SK-N-SH treated with all-trans-retinoic acid at 6 μM for 48 hours (cell line): ENCODE results near the gene VSIR.

Source experiments
- ATAC-seq: fragments of 200-7000 bp; cut with Tn5 transposase; 3 replicates; pipeline ENCODE4 v1.9.1; 2020; ENCODE audit warnings: mild to moderate bottlenecking, moderate library complexity
- ARNTL ChIP-seq: fragments of 450-650 bp; formaldehyde crosslinking; IDR thresholded peaks from 2 replicates; pipeline ENCODE4 v1.5.0; 2020; ENCODE audit warnings: low read depth, mild to moderate bottlenecking, moderate library complexity, borderline replicate concordance
- BACH2 ChIP-seq: fragments of 250-450 bp; sonication (Bioruptor Pico); IDR thresholded peaks from 2 replicates; pipeline ENCODE4 v1.9.0; 2021; ENCODE audit warnings: mild to moderate bottlenecking, borderline replicate concordance
- CSDC2 ChIP-seq: fragments of 250-450 bp; sonication (Bioruptor Pico); IDR thresholded peaks from 2 replicates; pipeline ENCODE4 v1.5.0; 2020; ENCODE audit warnings: mild to moderate bottlenecking, moderate library complexity
- ESRRG ChIP-seq: fragments of 250-450 bp; sonication (Bioruptor Pico); IDR thresholded peaks from 2 replicates; pipeline ENCODE4 v1.6.1; 2021; ENCODE audit warnings: mild to moderate bottlenecking
- GLIS3 ChIP-seq: fragments of 250-450 bp; sonication (Bioruptor Pico); IDR thresholded peaks from 2 replicates; pipeline ENCODE4 v1.5.0; 2020; ENCODE audit warnings: mild to moderate bottlenecking, moderate library complexity
- PPARA ChIP-seq: fragments of 250-450 bp; sonication (Bioruptor Pico); IDR thresholded peaks from 2 replicates; pipeline ENCODE4 v1.5.0; 2020; ENCODE audit warnings: mild to moderate bottlenecking, borderline replicate concordance
- RARB ChIP-seq: fragments of 250-450 bp; sonication (Bioruptor Pico); IDR thresholded peaks from 2 replicates; pipeline ENCODE4 v1.8.0; 2021; ENCODE audit warnings: mild to moderate bottlenecking, moderate library complexity
- SNAI2 ChIP-seq: fragments of 250-450 bp; sonication (Bioruptor Pico); IDR thresholded peaks from 2 replicates; pipeline ENCODE4 v1.5.0; 2020; ENCODE audit warnings: mild to moderate bottlenecking, moderate library complexity
- TCF4 ChIP-seq: fragments of 250-450 bp; sonication (Bioruptor Pico); IDR thresholded peaks from 2 replicates; pipeline ENCODE4 v1.8.0; 2021; ENCODE audit warnings: mild to moderate bottlenecking, moderate library complexity, borderline replicate concordance
- TOX ChIP-seq: fragments of 250-450 bp; sonication (Bioruptor Pico); IDR thresholded peaks from 2 replicates; pipeline ENCODE4 v1.8.0; 2021; ENCODE audit warnings: mild to moderate bottlenecking, moderate library complexity, borderline replicate concordance
- ZFP3 ChIP-seq: fragments of 250-450 bp; sonication (Bioruptor Pico); IDR thresholded peaks from 2 replicates; pipeline ENCODE4 v1.5.0; 2020; ENCODE audit warnings: mild to moderate bottlenecking, moderate library complexity
- ZFP30 ChIP-seq: fragments of 450-650 bp; formaldehyde crosslinking; IDR thresholded peaks from 2 replicates; pipeline ENCODE4 v1.5.0; 2022; ENCODE audit warnings: mild to moderate bottlenecking, moderate library complexity
- ZNF565 ChIP-seq: fragments of 450-650 bp; formaldehyde crosslinking; conservative IDR thresholded peaks from 2 replicates; pipeline ENCODE4 v1.5.0; 2020; ENCODE audit warnings: low read depth, mild to moderate bottlenecking, moderate library complexity
- ZNF70 ChIP-seq: fragments of 450-650 bp; formaldehyde crosslinking; IDR thresholded peaks from 2 replicates; pipeline ENCODE4 v1.5.0; 2020; ENCODE audit warnings: mild to moderate bottlenecking, moderate library complexity
- ZNF8 ChIP-seq: fragments of 450-650 bp; formaldehyde crosslinking; IDR thresholded peaks from 2 replicates; pipeline ENCODE4 v1.5.0; 2020; ENCODE audit warnings: mild to moderate bottlenecking, moderate library complexity
- TF ChIP-seq, protein P1 (sequence below): fragments of 250-450 bp; sonication (Bioruptor Pico); IDR thresholded peaks from 2 replicates; pipeline ENCODE4 v1.5.0; 2020; ENCODE audit warnings: mild to moderate bottlenecking, moderate library complexity
- TF ChIP-seq, protein P2 (sequence below): fragments of 250-450 bp; sonication (Bioruptor Pico); IDR thresholded peaks from 2 replicates; pipeline ENCODE4 v1.8.0; 2021; ENCODE audit warnings: low read depth, mild to moderate bottlenecking, moderate library complexity, borderline replicate concordance
- TF ChIP-seq, protein P3 (sequence below): fragments of 250-450 bp; sonication (Bioruptor Pico); IDR thresholded peaks from 2 replicates; pipeline ENCODE4 v1.5.1; 2021; ENCODE audit warnings: mild to moderate bottlenecking, moderate library complexity
- TF ChIP-seq, protein P4 (sequence below): fragments of 250-450 bp; sonication (Bioruptor Pico); IDR thresholded peaks from 2 replicates; pipeline ENCODE4 v1.5.1; 2020; ENCODE audit warnings: low read depth, mild to moderate bottlenecking, moderate library complexity
- TF ChIP-seq, protein P5 (sequence below): fragments of 250-450 bp; sonication (Bioruptor Pico); IDR thresholded peaks from 2 replicates; pipeline ENCODE4 v1.8.0; 2020; ENCODE audit warnings: mild to moderate bottlenecking, moderate library complexity, borderline replicate concordance

Gene VSIR

DNA sequence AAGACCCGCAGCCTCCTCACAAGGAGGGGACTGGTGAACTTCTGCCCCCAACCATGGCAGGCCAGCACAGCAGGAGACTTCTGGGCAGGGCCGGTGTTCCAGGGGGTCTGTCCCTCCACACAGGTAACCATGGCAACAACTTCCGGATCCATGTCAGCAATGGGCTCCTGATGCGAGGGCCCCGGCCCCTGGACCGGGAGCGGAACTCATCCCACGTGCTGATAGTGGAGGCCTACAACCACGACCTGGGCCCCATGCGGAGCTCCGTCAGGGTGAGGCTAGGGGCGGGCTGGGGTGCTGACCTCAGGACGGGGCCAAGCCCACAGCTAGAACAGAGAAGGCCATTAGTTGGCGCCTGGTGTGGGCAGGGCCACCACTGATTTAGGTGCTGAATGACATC is 48.1 kb downstream of the VSIR start:
- no peak for ATAC-seq
- TF ChIP-seq RARB (no peak), CSDC2 (CRISPR knock-in tag) (no peak)
- TF ChIP-seq, protein P1, sequence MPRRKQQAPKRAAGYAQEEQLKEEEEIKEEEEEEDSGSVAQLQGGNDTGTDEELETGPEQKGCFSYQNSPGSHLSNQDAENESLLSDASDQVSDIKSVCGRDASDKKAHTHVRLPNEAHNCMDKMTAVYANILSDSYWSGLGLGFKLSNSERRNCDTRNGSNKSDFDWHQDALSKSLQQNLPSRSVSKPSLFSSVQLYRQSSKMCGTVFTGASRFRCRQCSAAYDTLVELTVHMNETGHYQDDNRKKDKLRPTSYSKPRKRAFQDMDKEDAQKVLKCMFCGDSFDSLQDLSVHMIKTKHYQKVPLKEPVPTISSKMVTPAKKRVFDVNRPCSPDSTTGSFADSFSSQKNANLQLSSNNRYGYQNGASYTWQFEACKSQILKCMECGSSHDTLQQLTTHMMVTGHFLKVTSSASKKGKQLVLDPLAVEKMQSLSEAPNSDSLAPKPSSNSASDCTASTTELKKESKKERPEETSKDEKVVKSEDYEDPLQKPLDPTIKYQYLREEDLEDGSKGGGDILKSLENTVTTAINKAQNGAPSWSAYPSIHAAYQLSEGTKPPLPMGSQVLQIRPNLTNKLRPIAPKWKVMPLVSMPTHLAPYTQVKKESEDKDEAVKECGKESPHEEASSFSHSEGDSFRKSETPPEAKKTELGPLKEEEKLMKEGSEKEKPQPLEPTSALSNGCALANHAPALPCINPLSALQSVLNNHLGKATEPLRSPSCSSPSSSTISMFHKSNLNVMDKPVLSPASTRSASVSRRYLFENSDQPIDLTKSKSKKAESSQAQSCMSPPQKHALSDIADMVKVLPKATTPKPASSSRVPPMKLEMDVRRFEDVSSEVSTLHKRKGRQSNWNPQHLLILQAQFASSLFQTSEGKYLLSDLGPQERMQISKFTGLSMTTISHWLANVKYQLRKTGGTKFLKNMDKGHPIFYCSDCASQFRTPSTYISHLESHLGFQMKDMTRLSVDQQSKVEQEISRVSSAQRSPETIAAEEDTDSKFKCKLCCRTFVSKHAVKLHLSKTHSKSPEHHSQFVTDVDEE (CRISPR knock-in tag): no peak

DNA sequence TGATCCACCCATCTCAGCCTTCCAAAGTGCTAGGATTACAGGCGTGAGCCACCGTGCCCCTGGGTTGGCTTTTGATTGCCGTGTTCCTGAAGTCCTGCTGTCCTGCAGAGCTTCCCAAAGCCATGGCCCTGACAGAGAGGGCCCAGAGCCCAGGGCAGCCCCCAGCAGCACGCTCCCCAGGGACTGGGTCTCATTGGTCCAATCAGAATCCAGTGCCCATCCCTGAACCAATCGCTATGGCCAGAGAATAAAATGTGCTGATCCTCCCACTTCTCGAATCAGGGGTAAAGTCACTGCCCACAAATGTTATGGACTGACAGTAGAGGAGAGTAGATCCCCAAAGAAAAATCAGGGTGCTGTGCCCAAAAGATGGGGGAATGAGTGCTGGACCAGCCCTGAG is 48.8 kb downstream of the VSIR start:
- TF ChIP-seq, protein P2, sequence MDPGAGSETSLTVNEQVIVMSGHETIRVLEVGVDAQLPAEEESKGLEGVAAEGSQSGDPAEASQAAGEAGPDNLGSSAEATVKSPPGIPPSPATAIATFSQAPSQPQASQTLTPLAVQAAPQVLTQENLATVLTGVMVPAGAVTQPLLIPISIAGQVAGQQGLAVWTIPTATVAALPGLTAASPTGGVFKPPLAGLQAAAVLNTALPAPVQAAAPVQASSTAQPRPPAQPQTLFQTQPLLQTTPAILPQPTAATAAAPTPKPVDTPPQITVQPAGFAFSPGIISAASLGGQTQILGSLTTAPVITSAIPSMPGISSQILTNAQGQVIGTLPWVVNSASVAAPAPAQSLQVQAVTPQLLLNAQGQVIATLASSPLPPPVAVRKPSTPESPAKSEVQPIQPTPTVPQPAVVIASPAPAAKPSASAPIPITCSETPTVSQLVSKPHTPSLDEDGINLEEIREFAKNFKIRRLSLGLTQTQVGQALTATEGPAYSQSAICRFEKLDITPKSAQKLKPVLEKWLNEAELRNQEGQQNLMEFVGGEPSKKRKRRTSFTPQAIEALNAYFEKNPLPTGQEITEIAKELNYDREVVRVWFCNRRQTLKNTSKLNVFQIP (CRISPR knock-in tag): no peak
- no peak for TF ChIP-seq ZNF8 (CRISPR knock-in tag)
- TF ChIP-seq, protein P3, sequence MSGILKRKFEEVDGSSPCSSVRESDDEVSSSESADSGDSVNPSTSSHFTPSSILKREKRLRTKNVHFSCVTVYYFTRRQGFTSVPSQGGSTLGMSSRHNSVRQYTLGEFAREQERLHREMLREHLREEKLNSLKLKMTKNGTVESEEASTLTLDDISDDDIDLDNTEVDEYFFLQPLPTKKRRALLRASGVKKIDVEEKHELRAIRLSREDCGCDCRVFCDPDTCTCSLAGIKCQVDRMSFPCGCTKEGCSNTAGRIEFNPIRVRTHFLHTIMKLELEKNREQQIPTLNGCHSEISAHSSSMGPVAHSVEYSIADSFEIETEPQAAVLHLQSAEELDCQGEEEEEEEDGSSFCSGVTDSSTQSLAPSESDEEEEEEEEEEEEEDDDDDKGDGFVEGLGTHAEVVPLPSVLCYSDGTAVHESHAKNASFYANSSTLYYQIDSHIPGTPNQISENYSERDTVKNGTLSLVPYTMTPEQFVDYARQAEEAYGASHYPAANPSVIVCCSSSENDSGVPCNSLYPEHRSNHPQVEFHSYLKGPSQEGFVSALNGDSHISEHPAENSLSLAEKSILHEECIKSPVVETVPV (CRISPR knock-in tag): no peak
- TF ChIP-seq ZFP3 (CRISPR knock-in tag): no peak
- no peak for TF ChIP-seq TCF4 (CRISPR knock-in tag)
- TF ChIP-seq TOX (CRISPR knock-in tag): no peak
- TF ChIP-seq, protein P4, sequence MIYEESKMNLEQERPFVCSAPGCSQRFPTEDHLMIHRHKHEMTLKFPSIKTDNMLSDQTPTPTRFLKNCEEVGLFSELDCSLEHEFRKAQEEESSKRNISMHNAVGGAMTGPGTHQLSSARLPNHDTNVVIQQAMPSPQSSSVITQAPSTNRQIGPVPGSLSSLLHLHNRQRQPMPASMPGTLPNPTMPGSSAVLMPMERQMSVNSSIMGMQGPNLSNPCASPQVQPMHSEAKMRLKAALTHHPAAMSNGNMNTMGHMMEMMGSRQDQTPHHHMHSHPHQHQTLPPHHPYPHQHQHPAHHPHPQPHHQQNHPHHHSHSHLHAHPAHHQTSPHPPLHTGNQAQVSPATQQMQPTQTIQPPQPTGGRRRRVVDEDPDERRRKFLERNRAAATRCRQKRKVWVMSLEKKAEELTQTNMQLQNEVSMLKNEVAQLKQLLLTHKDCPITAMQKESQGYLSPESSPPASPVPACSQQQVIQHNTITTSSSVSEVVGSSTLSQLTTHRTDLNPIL (CRISPR knock-in tag): no peak
- TF ChIP-seq ZFP30 (CRISPR knock-in tag): no peak
- TF ChIP-seq GLIS3 (CRISPR knock-in tag): no peak
- TF ChIP-seq ARNTL (CRISPR knock-in tag): no peak
- no peak for TF ChIP-seq RARB
- no peak for TF ChIP-seq BACH2
- TF ChIP-seq, protein P1 (CRISPR knock-in tag): no peak
- no peak for TF ChIP-seq SNAI2 (CRISPR knock-in tag)
- TF ChIP-seq ZNF70: no peak
- ATAC-seq: no peak

DNA sequence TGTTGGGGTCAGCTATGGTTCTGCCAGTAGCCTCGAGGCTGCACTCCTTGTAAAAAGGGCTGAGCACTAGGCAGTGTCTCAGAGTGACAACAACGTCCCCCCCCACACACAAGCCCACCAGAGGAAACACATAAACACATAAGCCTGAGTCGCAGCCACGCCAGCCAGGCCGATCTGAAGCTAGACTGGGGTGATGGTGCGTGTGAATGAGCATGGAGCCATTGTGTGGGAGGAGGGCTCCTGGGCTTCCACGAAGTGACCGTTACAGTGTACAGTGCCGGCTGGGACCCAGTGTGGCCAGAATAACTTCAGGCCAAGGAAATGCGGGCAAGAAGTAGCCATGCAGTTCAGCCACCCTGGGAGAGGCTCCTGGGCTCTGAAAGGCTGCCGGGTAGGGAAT is 50.0 kb downstream of the VSIR start:
- ATAC-seq: no peak
- TF ChIP-seq ESRRG (CRISPR knock-in tag) (no peak), CSDC2 (CRISPR knock-in tag) (no peak), BACH2 (no peak), ARNTL (CRISPR knock-in tag) (no peak), PPARA (CRISPR knock-in tag) (no peak), ZNF8 (CRISPR knock-in tag) (no peak), SNAI2 (CRISPR knock-in tag) (no peak), ZFP30 (CRISPR knock-in tag) (no peak), ZNF70 (no peak), RARB (no peak), ZNF565 (CRISPR knock-in tag) (no peak)
- TF ChIP-seq, protein P4 (CRISPR knock-in tag): no peak
- TF ChIP-seq, protein P3 (CRISPR knock-in tag): no peak
- TF ChIP-seq, protein P2 (CRISPR knock-in tag): no peak
- TF ChIP-seq, protein P5, sequence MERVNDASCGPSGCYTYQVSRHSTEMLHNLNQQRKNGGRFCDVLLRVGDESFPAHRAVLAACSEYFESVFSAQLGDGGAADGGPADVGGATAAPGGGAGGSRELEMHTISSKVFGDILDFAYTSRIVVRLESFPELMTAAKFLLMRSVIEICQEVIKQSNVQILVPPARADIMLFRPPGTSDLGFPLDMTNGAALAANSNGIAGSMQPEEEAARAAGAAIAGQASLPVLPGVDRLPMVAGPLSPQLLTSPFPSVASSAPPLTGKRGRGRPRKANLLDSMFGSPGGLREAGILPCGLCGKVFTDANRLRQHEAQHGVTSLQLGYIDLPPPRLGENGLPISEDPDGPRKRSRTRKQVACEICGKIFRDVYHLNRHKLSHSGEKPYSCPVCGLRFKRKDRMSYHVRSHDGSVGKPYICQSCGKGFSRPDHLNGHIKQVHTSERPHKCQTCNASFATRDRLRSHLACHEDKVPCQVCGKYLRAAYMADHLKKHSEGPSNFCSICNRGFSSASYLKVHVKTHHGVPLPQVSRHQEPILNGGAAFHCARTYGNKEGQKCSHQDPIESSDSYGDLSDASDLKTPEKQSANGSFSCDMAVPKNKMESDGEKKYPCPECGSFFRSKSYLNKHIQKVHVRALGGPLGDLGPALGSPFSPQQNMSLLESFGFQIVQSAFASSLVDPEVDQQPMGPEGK (CRISPR knock-in tag): no peak
